ENCODE data around the gene SLC25A26.

SLC25A26 gene

GRCh38 chr3:66399529-66400232, 178.9 kb downstream of the SLC25A26 start:
- DNase-seq = no peak

GRCh38 chr3:66400411-66401156, 179.8 kb downstream of the SLC25A26 start:
- DNase-seq = no peak

GRCh38 chr3:66401157-66401550, 180.4 kb downstream of the SLC25A26 start:
- DNase-seq = no peak

GRCh38 chr3:66401675-66402491, 181.1 kb downstream of the SLC25A26 start:
- DNase-seq = no peak

DNA sequence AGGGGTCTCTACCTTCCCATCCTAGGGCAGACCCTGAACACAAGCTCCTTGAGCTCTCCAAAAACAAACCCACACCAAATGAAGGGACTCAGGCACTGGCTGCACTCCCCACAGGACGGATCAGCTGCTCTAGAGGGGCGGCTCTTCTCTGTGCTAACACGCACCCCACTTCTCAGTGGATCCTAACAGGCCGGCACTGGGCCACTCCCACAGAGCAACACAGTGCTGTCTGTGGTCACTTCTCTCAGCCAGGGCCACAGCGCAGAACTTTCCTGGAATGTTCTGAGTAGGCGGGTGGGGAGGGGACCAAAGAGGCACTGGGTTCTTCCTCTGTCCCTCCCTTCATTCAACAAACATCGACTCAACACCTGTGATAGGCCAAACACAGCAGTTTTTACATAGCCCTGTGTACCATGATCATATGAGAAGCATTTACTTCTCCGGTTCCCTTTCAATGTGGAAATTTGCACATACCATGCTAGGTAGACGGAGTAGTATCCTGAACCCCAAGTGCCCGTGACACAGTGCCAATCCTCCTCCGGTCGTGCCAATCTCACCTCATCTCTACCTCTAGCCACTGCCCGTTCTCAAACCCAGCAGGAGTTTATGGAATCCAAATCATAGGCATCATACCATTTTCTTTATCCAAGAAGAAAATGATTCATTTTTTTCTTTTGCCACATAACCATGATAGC, 181.9 kb downstream of the SLC25A26 start:
- no peak for DNase-seq

DNA sequence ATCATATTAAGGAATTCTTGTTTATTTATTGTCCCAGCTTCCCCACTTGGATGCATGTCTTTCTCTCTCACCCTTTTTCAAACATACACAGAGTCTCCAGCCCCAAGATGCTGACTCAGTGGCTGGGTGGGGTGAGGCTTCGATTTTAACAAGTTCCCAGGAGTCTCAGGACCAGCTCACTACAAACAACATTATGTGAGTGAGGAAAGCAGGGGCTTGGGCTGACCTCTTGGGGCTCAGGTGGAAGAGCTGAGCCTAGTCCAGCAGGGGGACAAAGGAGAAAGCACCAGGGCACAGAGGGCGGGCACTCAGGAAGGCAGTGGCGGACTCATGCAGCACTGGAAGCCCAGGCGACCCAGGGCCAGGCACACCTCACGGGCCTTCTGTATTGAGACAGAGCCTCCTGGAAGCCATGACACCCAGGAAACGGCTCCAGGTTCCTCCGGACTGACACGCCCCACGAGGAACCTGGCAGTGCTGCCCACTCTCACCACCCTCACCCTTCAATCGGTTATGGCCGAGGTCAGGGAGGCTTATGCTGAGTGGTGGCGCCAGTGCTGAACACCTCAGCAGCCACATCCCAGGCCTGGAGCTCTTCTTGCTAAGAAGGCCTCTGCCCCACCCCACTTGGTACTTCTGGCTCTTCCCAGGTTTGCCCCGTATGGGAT, 182.7 kb downstream of the SLC25A26 start:
- DNase-seq = no peak

GRCh38 chr3:66404197-66404596, 183.4 kb downstream of the SLC25A26 start:
- no peak for DNase-seq

GRCh38 chr3:66404903-66405700, 184.3 kb downstream of the SLC25A26 start:
- DNase-seq = no peak

- DNase-seq = no peak
Observed at GRCh38 chr3:66405701-66406091, 184.9 kb downstream of the SLC25A26 start.

GRCh38 chr3:66406163-66406562, 185.4 kb downstream of the SLC25A26 start:
- no peak for DNase-seq

- DNase-seq = no peak
Observed at GRCh38 chr3:66406831-66407610, 186.2 kb downstream of the SLC25A26 start.

- DNase-seq = peak in 1 of 2 donors; percentile 15
Observed at GRCh38 chr3:66407611-66408218, 186.9 kb downstream of the SLC25A26 start.

DNA sequence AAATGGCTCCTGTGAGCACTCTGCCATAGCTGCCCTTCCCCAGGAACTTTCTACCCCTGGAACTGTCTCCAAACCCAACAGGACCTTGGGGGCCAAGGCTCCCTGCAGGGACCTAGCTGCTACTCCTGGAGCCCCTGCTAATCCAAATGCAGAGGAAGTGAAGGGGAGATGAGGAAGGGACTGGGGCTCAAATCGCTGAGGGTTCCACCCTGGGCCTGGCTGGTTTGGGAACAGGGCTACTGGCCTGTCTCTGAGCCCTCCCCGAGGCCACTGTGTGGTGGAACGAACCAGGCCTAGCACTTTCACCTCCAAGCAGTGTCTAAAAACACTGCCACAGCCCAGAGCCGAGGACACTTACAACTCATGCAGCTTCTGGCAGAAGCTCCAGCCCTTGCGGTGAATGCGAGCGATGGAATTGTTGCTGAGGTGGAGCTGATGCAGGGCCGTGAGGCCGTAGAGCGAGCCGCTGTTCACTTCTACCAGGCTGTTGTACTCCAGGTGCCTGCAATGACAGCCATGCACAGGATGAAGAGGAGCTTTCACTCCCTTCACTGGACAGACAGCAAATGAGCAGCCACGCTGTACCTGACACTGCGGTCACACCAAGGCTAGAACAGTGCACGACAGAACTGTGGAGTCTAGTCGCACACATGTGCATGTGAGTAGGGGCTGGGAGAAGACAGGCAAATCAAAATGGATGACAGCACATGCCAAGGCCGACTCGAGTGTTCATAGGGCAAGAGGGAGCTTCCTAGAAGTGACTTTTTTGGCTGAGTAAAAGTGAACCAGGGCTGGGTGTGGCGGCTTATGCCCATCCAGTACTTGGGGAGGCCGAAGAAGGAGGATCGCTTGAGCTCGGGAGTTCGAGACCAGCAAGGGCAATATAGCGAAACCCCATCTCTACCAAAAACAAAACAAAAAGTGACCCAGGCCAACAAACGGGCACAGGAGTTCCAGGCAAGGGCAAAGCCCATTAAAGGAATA, 189.3 kb downstream of the SLC25A26 start:
- DNase-seq = no peak

GRCh38 chr3:66410976-66411375, 190.2 kb downstream of the SLC25A26 start:
- no peak for DNase-seq

- no peak for DNase-seq
Observed at GRCh38 chr3:66411474-66411873, 190.7 kb downstream of the SLC25A26 start.

- no peak for DNase-seq
Observed at GRCh38 chr3:66411961-66412887, 191.4 kb downstream of the SLC25A26 start.

DNA sequence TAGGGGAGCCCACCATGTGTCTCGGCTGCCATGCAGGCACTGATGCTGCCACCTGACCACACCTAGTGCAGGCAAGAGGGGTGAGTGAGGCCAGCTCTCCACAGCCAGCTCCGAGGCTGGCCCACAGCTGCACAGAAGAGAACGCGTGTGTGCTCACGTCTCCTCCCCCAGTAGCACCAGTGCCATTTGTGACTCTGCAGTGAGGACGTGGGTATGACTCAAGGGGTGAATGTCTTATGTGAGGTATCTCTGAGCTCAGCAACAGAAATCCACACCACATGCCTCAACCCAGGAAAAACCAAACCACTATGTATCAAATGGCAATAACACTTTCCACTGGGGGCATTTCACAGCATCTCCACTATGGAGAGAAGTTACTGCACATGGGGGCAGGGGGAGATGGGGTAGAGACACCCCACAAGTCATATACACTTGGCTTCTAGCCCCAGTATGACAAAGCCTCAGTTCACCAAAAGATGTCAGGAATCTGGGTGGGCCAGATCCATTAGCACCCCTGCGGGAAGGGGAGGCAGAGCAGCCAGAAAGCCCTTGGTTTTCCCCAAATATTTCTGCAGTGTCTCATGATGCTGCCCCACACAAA, 192.4 kb downstream of the SLC25A26 start:
- DNase-seq = no peak

All from bone marrow (tissue), 2 donors.